GM15510 (cell line): Measurements from ENCODE around the gene STAT4.

Experiments used
- POLR2A ChIP-seq: IDR thresholded peaks from 3 replicates; pipeline ENCODE4 v1.6.1; 2011; ENCODE audit warnings: borderline replicate concordance; ENCODE audit not compliant: insufficient read length; ENCODE audit errors: extremely low read depth

The STAT4 gene

DNA sequence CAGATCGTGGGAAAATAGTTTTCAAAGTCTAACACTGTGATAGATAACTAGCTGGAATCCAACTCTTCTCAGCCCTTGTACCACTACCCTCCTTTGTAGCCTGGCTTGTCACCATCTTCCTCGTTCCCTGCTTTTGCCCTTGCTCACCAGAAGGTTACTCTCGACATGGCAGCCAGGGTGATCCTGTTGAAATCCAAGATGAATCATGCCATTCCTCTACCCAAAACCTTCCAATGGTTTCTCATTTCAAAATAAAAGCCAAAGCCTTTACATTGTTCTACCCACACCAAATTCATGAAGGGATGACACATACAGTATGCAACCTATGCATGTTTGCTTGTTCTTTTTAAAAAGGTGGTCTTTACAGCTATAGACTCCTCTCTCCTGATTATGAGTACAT, 45.7 kb downstream of the STAT4 start:
- TF ChIP-seq POLR2A = no peak

DNA sequence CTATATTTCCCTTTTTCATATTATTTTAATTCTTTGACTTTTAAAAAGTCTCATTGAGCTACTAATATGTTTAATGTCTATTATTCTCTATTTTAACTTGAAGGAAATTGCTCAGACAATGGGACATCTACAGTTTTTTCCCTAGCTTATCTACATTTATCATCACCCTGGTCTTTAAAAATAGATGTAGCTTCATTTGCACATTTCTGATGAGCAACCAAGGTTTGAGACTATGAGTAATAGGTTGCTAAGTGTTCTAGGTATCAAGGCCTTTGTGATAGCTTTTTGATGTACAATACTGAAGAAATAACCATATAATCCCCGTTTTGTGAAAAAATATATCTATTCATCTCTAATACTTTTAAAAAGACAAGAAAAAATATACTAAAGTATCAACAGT, 47.0 kb downstream of the STAT4 start:
- no peak for TF ChIP-seq POLR2A

DNA sequence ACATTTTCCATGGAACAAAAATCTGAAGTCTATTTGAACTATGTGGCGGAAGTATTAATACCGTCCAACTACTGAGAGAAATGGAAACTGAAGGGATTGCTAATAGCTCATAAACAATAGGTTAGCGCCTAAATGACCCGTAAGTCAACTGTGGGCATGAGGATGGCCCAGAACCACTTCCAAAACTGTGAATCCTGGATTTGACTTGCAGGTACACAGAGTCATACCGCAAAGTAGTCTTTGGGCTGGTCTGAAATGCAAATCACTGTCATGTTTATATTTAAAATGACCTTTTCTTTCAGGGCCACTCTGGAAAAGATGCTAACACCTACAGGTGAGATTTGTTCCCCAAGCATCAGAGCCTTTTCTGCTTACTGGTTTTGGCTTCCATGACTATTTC, 50.6 kb downstream of the STAT4 start:
- no peak for TF ChIP-seq POLR2A

DNA sequence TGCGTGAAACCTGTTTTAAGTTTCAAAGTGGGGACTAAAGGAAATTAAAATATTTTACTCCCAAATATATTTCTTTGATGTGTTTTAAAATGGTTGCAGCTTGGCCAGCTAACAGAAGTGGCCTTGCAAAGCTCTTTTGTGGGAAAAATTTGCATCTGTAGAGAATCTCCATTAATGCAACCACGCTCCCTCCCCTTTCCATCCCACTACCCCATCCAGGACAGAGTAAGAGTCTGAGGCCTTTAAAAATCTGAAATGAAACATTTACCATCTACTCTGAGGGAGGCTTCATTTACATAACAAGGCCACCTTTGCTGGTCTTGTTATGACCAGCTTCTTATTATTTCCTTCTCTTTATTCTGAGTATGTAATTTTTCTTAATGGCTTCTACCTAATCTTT, 63.5 kb downstream of the STAT4 start:
- no peak for TF ChIP-seq POLR2A

- no peak for TF ChIP-seq POLR2A
Observed at GRCh38 chr2:191086706-191087105, 64.1 kb downstream of the STAT4 start.

DNA sequence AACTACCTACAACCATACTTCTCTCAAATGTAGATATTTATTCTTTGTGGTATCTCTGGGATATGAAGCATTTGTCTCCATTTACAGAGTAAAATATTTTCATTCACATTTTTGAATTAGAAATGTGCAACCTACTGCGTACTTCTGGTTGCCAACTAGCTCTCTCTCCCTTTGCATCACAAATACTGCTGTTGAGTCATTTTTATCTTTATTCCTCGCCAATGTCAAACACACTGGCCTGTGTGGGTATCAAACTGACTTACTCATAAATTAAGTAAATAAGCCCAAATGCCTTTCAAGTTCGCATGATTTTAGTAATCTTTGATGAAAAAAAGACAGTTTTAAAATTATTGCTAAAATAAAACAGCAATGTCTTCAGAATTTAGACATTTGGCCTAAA, 67.3 kb downstream of the STAT4 start:
- TF ChIP-seq POLR2A = no peak

DNA sequence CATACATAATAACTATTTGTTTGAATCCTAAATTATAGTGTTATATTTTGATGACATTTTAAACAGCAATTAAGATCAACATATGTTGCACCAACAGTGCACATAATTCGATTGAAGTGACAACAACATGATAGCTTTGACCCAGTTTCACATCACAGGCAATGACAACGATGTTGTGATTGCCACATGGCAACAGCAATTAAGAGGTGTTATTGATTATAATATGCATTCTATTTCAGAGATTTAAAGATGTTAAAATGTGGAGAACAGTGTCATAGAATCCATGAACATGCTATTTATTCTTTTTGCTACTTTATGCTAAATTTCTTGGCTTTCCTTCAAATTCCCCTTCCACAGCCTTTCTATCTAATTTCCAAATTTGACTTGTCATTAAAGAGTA, 68.5 kb downstream of the STAT4 start:
- TF ChIP-seq POLR2A = no peak

GRCh38 chr2:191081411-191082155, 69.2 kb downstream of the STAT4 start:
- TF ChIP-seq POLR2A = no peak

DNA sequence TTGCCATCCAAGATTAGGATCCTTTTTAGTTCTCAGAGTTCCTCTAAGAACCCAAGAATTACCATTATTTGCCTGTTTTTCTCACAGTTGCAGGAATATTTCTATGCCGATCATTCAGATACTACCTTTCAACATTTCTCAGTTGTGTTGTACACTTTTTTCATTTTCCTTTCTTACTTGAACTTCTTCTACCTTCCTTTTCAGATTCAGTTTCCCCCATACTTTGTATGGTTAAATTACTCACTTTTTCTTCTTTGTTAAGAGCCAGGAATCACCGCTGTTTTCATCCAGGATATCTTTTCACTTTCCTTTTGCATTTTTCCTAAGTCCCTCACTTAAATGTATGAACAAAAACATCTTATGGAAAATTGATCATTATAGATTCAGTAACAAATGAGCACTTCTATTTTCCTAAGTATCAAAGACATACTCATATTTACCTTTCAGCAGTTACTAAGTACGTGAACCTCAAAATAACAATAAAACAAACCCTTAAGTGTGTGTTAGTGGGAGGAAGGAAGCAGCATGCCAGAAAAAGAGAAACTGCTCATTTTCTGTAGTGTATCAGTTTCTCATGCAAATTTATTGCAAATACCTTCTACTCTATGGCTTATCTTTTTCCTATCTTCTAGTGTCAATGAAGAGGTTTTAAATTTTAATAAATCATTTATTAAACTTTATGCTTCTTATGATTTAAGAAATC, 72.5 kb downstream of the STAT4 start:
- TF ChIP-seq POLR2A = no peak

DNA sequence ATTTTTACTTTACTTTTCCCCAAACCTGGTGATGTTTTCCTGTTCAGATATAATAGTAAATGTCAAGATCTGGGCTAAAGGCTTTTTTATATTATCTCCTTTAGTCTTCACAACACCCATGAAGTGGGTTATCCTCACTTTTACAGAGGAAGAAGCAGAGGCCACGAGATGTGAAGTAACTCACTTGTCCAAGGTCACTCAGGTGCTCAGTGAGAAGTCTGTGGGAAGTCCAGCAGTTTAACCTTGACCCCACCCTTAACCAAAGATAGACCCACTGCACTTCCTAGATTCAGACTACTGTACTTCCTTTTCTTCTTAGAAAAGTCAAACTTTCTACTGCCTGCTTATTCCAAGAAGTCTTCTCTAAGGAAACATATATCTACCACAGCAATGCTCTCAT, 80.5 kb downstream of the STAT4 start:
- TF ChIP-seq POLR2A = no peak

DNA sequence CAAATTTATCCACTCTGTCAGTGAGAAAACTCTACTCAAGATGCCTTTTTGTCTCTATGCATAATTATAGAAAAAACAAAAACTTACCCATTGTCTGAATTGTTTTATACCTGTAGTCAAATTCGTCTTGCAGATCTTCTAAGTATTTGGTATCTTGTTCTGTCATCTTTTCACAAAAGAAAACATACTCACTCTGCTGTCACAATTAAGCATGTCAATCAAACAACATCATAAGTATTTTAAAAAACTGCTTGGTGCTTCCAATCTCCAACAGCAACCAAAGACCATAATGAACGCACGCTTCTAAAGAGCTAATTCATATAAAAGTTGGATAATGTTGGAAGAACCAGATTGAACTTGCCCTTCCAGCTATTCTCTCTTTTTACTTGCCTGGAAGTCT, 81.2 kb downstream of the STAT4 start:
- no peak for TF ChIP-seq POLR2A

- no peak for TF ChIP-seq POLR2A
Observed at GRCh38 chr2:191066919-191067233, 83.9 kb downstream of the STAT4 start.

GRCh38 chr2:191066197-191066918, 84.4 kb downstream of the STAT4 start:
- TF ChIP-seq POLR2A = no peak

DNA sequence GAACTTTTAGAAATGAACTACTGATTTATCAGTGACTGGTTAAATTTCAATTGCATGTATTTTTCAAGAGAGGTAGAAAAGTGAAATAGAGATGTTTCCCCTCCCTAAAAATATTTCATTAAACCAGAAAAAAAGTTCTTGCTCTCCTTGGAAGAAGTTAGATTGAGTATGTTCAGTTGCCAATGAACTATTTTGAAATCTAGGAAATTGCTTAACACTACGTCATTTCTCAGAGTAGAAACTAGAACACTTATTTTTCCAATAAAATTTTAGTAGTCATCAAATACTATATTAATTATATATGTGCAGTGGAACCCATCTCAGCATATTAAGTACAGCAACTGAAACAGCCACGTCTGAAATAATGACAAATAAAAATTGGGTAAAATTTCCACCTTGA, 85.0 kb downstream of the STAT4 start:
- TF ChIP-seq POLR2A = no peak

DNA sequence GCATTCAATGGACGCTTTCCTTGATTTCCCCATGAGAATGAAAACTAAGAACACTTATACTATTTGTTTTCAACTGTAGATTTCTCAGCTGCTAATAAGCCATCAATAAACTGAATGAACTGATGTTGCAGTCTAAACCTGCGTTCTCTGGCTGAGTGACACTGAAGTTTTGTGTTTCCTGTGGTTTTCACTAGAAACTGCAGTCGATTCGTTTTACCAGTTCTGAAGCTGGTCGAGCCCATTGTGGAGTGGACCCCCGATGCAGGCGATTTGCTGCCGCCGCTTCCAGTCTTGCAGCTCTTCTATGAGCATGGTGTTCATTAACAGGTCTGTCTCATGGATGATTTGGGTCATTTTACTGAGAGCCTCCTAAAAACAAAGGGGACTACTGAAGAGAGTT, 86.2 kb downstream of the STAT4 start:
- TF ChIP-seq POLR2A = no peak

- TF ChIP-seq POLR2A = no peak
Observed at GRCh38 chr2:191063584-191063983, 87.2 kb downstream of the STAT4 start.

- TF ChIP-seq POLR2A = no peak
Observed at GRCh38 chr2:191061381-191061980, 89.3 kb downstream of the STAT4 start.

- TF ChIP-seq POLR2A = no peak
Observed at GRCh38 chr2:191059308-191059707, 91.5 kb downstream of the STAT4 start.
